K562 (cell line): ENCODE results near the gene LAMTOR4. TPM values are rescaled to one million over a fixed set of nuclear protein-coding genes. Genes with fewer than 3 reads are reported as not detected.

Experiments
- ATF2 ChIP-seq: sonication (generic); formaldehyde crosslinking; IDR thresholded peaks from 2 replicates; pipeline ENCODE4 v1.8.1; 2022; ENCODE audit warnings: missing genetic modification reagents
- BCOR ChIP-seq: fragments of 450-650 bp; IDR thresholded peaks from 2 replicates; pipeline ENCODE4 v1.6.1; 2016
- BHLHE40 ChIP-seq: IDR thresholded peaks from 2 replicates; pipeline ENCODE4 v1.6.1; 2011; ENCODE audit warnings: low read length, improper control_type of control experiment
- CREM ChIP-seq: IDR thresholded peaks from 2 replicates; pipeline ENCODE4 v1.6.1; 2014; ENCODE audit warnings: antibody characterized with exemption, low read depth
- CTBP1 ChIP-seq: fragments of 450-650 bp; IDR thresholded peaks from 2 replicates; pipeline ENCODE4 v1.6.1; 2016; ENCODE audit warnings: borderline replicate concordance
- CTCF ChIP-seq, 3 experiments: IDR thresholded peaks in 2 of 3; conservative IDR thresholded peaks in 1 of 3; 2 replicates each; pipeline ENCODE4 v1.5.1; 2011 to 2012; ENCODE audit warnings: low read length in 3 of 3, mild to moderate bottlenecking in 3 of 3, control low read depth in 2 of 3, improper control_type of control experiment in 1 of 3, inconsistent platforms in 1 of 3, low read depth in 1 of 3, mixed read lengths in 1 of 3, moderate library complexity in 1 of 3; ENCODE audit not compliant: insufficient read depth in 2 of 3
- GABPB2 ChIP-seq: fragments of 250-450 bp; sonication (Bioruptor Pico); conservative IDR thresholded peaks from 2 replicates; pipeline ENCODE4 v1.5.1; 2021; ENCODE audit warnings: mild to moderate bottlenecking
- GTF2B ChIP-seq: IDR thresholded peaks from 2 replicates; pipeline ENCODE4 v1.6.1; 2011; ENCODE audit not compliant: insufficient read length; ENCODE audit errors: extremely low read depth
- HCFC1 ChIP-seq: IDR thresholded peaks from 2 replicates; pipeline ENCODE4 v1.6.1; 2012; ENCODE audit warnings: low read depth, low read length, improper control_type of control experiment
- HIVEP1 ChIP-seq: fragments of 250-450 bp; sonication (Bioruptor Pico); IDR thresholded peaks from 2 replicates; pipeline ENCODE4 v1.4.0; 2020; ENCODE audit warnings: mild to moderate bottlenecking
- ILK ChIP-seq: fragments of 450-650 bp; IDR thresholded peaks from 2 replicates; pipeline ENCODE4 v1.6.1; 2016; ENCODE audit warnings: missing genetic modification characterization, low read depth, mild to moderate bottlenecking, missing compliant biosample characterization, moderate library complexity, borderline replicate concordance
- JUN ChIP-seq, 2 experiments: sonication (generic) in 1 of 2; formaldehyde crosslinking in 1 of 2; IDR thresholded peaks; 2 replicates each; pipeline versions ENCODE4 v1.6.1 to v1.8.0; 2012 to 2022; ENCODE audit warnings: borderline replicate concordance in 2 of 2, mild to moderate bottlenecking in 2 of 2, improper control_type of control experiment in 1 of 2, low read depth in 1 of 2, low read length in 1 of 2, missing genetic modification reagents in 1 of 2
- KAT8 ChIP-seq: fragments of 450-650 bp; IDR thresholded peaks from 2 replicates; pipeline ENCODE4 v1.6.1; 2016; ENCODE audit warnings: low read depth, mild to moderate bottlenecking
- MAFK ChIP-seq: IDR thresholded peaks from 2 replicates; pipeline ENCODE4 v1.6.1; 2011; ENCODE audit warnings: low read length, improper control_type of control experiment
- MED1 ChIP-seq: sonication (generic); formaldehyde crosslinking; IDR thresholded peaks from 2 replicates; pipeline ENCODE4 v1.8.1; 2023; ENCODE audit warnings: missing genetic modification reagents, borderline replicate concordance
- POLR2B ChIP-seq: fragments of 450-650 bp; IDR thresholded peaks from 2 replicates; pipeline ENCODE4 v1.6.1; 2018; ENCODE audit warnings: low read depth; ENCODE audit not compliant: partially characterized antibody
- PYGO2 ChIP-seq: fragments of 450-650 bp; IDR thresholded peaks from 2 replicates; pipeline ENCODE4 v1.6.1; 2016; ENCODE audit warnings: mild to moderate bottlenecking, missing genetic modification characterization, moderate library complexity, missing compliant biosample characterization
- SAP30 ChIP-seq: fragments of 200-600 bp; sonication (generic); IDR thresholded peaks from 2 replicates; pipeline ENCODE4 v1.6.1; 2012; ENCODE audit warnings: borderline replicate concordance, low read depth, mild to moderate bottlenecking, moderate library complexity, low read length, control low read depth, inconsistent platforms; ENCODE audit not compliant: insufficient read depth, poor library complexity, severe bottlenecking
- SLC30A9 ChIP-seq: fragments of 250-450 bp; sonication (Bioruptor Pico); IDR thresholded peaks from 2 replicates; pipeline ENCODE4 v1.8.0; 2022; ENCODE audit warnings: mild to moderate bottlenecking, moderate library complexity
- SMAD1 ChIP-seq: fragments of 150-350 bp; IDR thresholded peaks from 2 replicates; pipeline ENCODE4 v1.6.1; 2014; ENCODE audit warnings: low read length, low read depth; ENCODE audit not compliant: partially characterized antibody
- STAG1 ChIP-seq: sonication (generic); formaldehyde crosslinking; IDR thresholded peaks from 2 replicates; pipeline ENCODE4 v1.5.0; 2020; ENCODE audit warnings: missing genetic modification reagents, borderline replicate concordance
- TBL1XR1 ChIP-seq, 2 experiments: IDR thresholded peaks; 2 replicates each; pipeline ENCODE4 v1.6.1; 2012; ENCODE audit warnings: improper control_type of control experiment in 2 of 2, low read length in 2 of 2, mild to moderate bottlenecking in 1 of 2
- TGIF2 ChIP-seq: sonication (generic); formaldehyde crosslinking; IDR thresholded peaks from 2 replicates; pipeline ENCODE4 v1.8.1; 2022; ENCODE audit warnings: mild to moderate bottlenecking, missing genetic modification reagents, moderate library complexity
- ZKSCAN1 ChIP-seq: fragments of 150-350 bp; IDR thresholded peaks from 2 replicates; pipeline ENCODE4 v1.6.1; 2016; ENCODE audit warnings: low read depth, low read length
- ZNF408 ChIP-seq: fragments of 250-450 bp; sonication (Bioruptor Pico); IDR thresholded peaks from 2 replicates; pipeline ENCODE4 v1.4.0; 2020; ENCODE audit warnings: low read depth, mild to moderate bottlenecking, moderate library complexity
- polyA plus RNA-seq, 8 experiments: library from polyadenylated mRNA; depleted of rRNA in 4 of 8; stranded (reverse) in 5 of 8; unstranded in 3 of 8; fragments of >200 nt; fragmentation: Nextera tagmentation in 2 of 8; fragmentation: Illumina TruSeq in 1 of 8; extraction: Ambion mirVana in 2 of 8; extraction: Trizol in 1 of 8; gene quantifications; 2 replicates each; pipeline versions ENCODE4 v1.2.1 to v1.2.3, GENCODE V29; 2011 to 2014; ENCODE audit warnings: inconsistent platforms in 1 of 8, missing spikeins in 1 of 8
- total RNA-seq, 7 experiments: library from RNA; depleted of rRNA in 6 of 7; stranded (reverse); fragments of >200 nt in 6 of 7; fragmentation: Illumina TruSeq in 2 of 7; extraction: Trizol in 2 of 7; gene quantifications; 2 replicates each; pipeline versions ENCODE4 v1.2.1 to v1.2.3, GENCODE V29; 2011 to 2021; ENCODE audit warnings: low replicate concordance in 1 of 7

The LAMTOR4 gene
- total and polyA plus RNA-seq, 9 of the 15 experiments (the other 6 are each of a cell fraction or from before 2014, with no cell fraction given), result 79.6 to 314 (median 195) TPM

- TF ChIP-seq STAG1 (peak; percentile 97), BHLHE40 (0 out of 2 replicates have a peak, but pooled peaks have one; percentile 29), JUN (IDR thresholded peaks at IDR 0.05; ENCODE audit: borderline replicate concordance, low read depth, low read length) (0 out of 2 replicates have a peak, but pooled peaks have one; percentile 33), JUN (CRISPR knock-in tag; IDR thresholded peaks at IDR 0.05; ENCODE audit: borderline replicate concordance) (no peak), MAFK (0 out of 2 replicates have a peak, but pooled peaks have one; percentile 12), ILK (tag) (no peak), GTF2B (no peak), BCOR (peak; percentile 57; the same call in 1 of the 2 replicates), MED1 (0 out of 2 replicates have a peak, but pooled peaks have one; percentile 43), CTBP1 (peak; percentile 51; the same call in 1 of the 2 replicates), POLR2B (no peak), TGIF2 (CRISPR knock-in tag) (no peak), ATF2 (no peak), ZNF408 (no peak), PYGO2 (tag) (no peak), CREM (peak; percentile 20; the same call in 1 of the 2 replicates), GABPB2 (CRISPR knock-in tag) (no peak), KAT8 (no peak), HCFC1 (no peak), TBL1XR1 (IDR thresholded peaks at IDR 0.05; ENCODE audit: low read length in 2 of 2) (0 out of 4 replicates have a peak, but pooled peaks of 1 of the 2 experiments have one; percentile 14), HIVEP1 (peak; percentile 64; the same call in 1 of the 2 replicates), ZKSCAN1 (0 out of 2 replicates have a peak, but pooled peaks have one; percentile 5), CTCF (IDR thresholded peaks at IDR 0.05 in 2 of 3, conservative IDR thresholded peaks at IDR 0.05 in 1 of 3; ENCODE audit: insufficient read depth in 2 of 3, low read depth in 1 of 3, low read length in 3 of 3) (peak; percentile 98 to 99 (median 98)), SMAD1 (no peak), SAP30 (no peak), SLC30A9 (CRISPR knock-in tag) (no peak)
Measured at GRCh38 chr7:100132697-100133151, 16.0 kb upstream of the LAMTOR4 start (continued).
